HG02642 (cell line): ENCODE results near the gene TMCC2.

ENCODE experiments used
- ATAC-seq: cut with Tn5 transposase; IDR thresholded peaks from one replicate; pipeline ENCODE4 v1.9.1; 2021; ENCODE audit warnings: mild to moderate bottlenecking; ENCODE audit not compliant: unreplicated experiment, poor library complexity

TMCC2 gene

DNA sequence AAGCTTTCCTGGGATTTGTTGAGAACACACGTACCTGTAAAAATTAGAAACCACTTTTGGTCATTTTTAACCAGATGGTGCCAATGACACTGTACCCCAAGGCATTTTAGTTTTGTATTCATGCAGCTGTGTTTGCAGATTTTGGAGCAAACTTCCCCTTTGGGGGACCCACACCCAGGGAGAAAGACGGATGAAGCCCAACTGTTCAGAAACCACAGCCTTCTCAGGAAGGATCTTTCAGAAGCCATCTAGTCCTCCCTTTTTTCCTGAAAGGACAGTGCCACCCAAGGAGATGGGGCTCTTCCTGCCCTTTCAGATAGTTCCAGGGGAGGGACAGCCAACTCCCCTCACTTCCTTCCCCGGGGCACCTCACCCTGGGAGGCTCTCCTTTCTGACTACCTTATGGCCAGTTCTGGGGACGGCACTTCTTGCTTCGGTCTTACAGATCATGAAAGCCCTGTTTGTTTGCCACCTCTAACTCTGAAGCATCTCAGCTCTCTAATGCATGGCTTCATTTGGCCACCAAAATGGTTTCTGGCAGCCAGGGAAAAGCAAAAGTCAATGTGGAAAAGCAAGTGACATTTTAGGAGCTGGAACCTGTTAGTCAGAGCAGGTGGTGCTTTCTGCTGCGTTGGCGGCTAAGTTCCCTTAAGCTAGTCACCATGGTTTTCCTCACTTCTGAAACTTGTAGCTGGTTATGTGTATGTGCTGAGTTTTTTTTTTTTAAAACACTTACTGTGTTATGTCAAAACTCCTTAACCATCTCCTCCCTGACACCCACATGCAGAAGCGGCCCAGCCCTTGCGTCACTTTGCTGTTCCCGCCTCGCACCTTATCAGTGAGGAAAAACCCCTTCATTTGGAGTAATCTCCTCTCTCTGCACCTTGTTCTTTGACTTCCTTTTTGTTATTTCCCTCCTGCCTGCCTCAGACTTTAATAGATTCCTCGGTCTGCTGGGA, 10.1 kb downstream of the TMCC2 start:
- no peak for ATAC-seq

DNA sequence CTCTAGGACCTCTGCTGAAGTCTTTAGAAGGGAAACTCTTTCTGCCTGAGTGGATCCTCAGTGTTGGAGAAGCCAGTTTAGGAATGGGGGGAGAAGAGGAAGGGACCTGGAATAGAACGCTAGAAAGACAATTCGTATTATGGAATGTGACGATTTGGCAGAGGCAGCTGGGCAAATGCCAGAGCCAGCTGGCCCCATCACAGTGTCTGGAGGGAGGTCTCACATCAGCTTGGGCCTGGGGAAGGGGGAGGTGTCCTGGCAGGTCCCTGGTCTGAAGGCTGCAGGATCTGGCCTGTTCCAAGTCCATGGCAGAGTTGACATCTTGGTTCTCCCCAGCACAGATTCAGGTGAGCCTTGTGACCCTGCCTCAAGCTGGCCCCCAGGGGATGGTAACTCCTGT, 11.3 kb downstream of the TMCC2 start:
- no peak for ATAC-seq

DNA sequence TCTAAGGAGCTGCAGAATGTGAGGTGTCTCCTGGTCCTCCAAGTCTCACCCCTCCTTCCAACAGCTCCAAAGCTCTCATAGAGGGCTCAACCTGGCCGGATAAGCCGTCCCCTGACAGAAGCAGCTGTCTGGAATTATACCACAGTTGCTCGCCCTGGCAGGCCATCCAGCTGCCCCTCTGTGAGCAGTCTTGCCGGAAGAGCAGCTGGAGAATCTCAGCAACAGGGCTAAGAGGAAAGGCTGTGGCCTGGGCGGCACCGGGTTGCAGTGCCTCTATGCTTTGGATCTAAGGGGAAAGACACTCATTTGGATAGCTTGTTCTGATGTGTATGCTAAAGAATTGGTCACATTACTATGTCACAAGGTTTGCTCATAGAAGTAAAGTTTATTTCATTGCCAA, 12.4 kb downstream of the TMCC2 start:
- no peak for ATAC-seq

DNA sequence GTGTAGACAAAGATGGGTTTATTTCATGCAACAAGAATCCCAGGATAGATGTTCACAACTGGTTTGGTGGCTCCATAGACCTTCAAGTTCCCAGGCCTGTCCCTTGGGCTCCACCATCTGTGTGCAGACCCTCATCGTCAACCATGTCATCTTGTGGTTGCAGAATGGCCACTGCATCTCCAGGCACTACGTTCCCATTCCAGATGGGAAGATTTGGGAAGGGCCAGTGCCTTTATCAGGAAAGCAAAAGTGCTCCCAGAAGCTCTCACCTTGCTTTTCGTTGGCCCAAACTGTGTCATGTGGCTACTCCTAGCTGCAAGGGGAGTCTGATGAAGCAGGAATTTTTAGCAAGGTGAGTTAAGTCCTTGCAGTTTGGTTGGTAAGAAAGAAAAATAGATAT, 12.8 kb downstream of the TMCC2 start:
- ATAC-seq: no peak

DNA sequence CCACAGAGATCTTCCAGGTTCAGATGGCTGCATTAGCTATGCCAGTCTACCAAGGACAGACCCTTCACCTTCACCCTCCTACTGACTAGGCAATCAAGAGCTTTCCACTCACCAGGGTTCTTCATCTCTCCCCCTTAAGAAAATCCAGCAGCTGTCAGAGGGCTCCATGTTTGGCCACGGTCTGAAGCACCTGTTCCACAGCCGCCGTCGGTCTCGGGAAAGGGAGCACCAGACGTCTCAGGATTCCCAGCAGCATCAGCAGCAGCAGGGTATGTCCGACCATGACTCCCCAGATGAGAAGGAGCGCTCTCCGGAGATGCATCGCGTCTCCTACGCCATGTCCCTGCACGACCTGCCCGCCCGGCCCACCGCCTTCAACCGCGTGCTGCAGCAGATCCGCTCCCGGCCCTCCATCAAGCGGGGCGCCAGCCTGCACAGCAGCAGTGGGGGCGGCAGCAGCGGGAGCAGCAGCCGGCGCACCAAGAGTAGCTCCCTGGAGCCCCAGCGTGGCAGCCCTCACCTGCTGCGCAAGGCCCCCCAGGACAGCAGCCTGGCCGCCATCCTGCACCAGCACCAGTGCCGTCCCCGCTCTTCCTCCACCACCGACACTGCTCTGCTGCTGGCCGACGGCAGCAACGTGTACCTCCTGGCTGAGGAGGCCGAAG, 13.8 kb downstream of the TMCC2 start:
- no peak for ATAC-seq

DNA sequence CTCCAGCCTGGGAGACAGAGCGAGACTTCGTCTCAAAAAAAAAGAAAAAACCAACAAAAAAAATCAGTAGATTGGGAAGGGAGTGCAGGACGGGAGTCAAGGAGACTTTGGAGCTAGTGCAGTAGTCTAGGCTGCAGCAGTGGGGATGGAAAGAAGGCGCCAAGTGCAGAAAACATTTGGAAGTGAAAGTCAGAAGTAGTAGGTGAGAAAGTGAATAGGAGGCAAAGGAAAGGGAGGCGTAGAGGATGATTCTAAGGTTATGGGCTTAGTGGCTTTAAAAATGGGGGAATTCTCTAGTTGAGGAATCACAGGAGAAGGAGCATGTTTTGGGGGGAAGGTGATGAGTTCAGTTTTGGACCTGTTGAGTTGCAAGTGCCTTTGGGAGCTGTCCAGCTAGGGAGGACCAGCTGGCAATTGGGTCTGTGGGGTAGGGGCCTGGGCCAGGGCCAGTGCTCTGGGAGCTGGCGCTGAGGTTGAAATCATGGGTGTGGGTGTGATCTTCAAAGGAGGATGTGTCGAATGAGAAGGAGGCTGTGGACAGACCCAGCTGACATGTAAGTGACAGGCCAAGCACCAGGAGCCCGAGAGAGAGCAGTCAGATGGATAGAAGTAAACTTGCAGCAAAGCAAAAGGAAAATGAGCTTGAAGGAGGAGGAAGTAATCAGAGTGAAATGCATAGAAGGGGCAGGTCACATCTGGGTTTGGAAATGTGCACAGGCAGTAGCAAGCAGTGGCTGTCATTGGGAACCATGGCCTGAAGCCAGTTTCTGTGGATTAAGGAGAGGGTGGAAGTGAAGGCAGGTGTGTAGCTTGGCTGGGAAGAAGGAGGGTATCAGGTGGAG, 15.8 kb downstream of the TMCC2 start:
- no peak for ATAC-seq

DNA sequence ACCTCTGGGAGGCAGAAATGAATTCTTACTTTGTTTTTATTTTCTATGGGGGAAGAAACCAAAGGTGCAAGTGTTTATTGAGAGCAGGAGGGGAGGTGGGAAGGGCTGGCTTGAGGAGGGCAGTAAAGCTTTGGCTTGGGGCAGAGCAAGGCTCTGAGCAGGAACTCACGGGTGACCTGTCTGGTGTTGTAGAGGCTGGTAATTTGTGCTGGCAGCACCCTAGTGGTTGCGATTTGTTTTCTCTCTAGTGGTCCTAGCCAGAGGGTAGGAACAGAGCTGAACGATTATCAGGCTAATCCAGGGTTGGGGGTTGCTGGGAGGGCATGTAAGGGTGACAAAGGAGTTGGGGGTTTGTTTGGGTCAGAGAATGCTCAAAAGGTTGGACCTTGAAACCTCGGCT, 16.6 kb downstream of the TMCC2 start:
- ATAC-seq: no peak

DNA sequence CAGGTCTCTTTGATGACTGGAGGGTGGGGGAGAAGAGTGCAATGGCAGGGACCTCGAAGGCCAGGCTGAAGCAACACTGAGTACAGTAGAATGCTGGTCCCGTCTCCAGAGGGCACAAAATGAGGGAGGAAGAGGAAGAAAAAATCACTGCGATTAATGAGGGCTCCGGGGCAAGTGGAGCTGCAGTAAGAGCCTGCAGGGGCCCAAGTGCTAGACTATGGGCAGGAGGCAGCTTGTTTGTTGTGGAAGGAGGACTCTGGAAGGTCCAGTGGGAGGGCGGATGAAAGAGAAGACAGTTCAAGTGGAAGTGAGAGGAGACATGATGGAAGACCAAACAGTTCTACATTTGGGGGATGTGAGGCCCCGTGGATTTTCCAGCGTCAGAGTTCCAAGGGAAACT, 17.4 kb downstream of the TMCC2 start:
- no peak for ATAC-seq

DNA sequence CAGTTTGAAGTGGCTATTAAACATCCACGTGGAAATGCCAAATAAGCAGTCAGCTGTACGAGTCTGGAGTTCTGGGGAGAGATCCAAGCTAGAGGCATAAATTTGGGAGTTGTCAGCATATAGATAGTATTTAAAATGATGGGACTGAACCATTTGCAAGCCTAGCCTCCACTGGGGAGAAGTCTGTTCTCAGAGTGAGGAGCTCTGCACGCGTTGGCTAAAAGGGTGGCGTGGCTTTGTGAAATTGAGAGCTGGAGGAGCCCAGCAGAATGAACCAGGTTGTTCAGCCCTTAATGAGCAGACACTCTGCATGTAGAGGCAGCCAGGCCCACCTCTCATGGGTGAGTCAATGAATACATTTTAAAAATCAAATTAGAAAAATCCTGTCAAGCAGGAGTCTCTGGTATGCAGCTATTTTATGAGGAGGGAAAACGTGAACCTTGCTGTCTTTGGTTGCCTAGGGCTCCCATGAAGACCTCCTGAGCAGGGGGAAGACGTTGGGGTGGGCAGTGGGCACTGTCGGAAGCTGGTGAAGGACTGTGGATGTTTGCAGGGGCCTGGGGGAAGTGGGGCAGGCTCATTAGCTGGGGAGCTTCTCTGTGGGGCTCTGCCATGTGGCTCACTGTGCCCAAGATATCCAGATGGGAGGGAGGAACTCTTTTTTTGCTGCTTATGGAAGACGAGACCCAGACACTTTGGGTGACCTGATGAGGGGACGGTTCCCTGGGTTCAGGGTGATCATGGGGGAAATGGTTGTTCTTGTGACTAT, 18.8 kb downstream of the TMCC2 start:
- ATAC-seq: no peak

DNA sequence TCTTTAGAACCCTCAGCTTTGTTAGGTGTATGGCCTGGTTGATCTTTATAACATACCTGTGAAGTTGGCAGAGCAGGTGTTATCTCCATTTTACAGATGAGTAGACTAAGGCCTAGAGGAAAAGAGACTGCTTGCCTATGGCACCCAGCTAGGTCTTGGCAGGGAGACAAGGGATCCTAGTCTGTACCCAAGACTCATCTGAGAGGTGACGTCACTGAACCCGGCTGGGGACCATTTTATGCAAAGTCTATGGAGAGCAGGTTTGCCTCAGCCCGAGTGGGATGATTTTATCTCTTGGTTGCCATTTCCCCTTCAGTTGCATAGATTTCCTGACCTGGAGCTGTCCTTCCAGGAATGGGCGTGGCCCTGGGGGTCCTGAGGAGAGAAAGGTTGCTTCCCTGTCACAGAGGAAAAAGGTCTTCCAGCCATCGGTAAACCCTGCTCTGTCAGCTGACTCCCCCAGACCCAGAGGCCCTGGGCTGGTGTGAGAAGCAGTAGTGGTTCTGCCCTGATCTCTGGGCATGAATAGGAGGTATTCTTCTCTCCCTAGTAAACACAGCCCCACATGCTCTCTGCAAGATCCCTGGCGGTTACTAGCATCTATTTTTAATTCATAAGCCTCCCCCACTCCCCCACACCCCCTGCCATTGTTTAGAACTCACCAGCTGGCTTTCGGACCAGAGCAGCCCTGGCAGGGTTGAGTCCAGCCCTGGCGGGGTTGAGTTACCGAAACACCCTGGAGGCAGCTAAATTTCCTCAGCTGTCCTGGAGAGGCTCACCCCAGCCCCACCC, 19.6 kb downstream of the TMCC2 start:
- no peak for ATAC-seq

DNA sequence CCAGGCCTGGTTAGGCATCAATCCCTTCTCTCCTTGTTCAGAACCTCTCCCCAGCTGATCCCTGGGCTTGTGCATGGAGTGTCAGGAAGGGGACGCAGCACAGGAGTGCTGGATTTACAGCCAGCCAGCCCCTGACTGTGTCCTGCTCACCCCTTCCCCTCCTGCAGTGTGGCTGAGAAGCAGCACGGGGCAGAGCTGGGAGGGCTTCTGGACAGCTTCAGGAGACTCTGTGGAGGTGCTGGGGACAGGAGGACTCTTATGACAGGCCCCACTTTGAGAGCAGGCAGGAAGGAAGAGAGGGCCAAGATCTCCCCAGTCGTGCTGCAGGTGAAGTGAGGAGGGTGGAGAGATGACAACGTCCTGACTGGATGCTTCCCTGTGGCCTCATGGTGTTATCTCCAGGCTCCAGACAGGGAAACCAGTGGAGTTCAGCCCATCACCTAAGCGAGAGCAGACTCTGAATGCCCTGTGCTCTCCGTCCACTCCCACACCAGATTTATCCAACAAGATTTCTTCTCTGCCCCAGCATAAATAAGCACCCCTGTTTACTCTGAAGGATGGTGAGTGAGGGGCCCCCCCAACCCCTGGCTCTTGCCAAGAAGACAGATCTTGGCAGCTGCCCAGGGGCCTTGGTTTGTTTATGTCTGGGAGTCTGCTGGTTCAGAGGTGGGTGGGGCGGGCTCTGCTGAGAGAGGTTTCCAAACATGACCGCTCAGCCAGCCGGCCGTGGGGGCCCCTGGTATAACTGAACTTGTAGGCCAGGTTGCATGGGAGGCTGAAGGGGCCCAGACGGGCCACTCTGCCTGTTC, 21.3 kb downstream of the TMCC2 start:
- ATAC-seq: no peak

DNA sequence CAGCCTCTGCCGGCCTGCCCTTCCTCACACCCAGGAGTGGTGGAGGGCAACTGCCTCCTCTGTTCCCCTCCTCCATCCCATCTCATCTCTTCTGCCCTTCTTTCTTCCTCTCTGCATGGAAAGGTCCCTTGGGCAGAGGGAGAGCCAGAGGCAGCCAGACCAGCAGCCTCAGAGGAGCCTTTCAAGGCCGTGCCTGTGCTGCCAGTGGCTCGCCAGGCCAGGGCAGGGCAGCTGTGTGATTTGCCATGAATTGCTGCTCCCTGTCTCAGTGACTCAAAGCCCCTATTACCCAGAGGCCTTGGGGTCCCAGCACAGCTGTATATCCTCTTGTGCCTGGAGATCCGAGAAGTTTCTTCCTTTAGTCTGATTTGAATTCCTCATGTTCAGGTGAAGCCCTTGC, 21.9 kb downstream of the TMCC2 start:
- no peak for ATAC-seq

DNA sequence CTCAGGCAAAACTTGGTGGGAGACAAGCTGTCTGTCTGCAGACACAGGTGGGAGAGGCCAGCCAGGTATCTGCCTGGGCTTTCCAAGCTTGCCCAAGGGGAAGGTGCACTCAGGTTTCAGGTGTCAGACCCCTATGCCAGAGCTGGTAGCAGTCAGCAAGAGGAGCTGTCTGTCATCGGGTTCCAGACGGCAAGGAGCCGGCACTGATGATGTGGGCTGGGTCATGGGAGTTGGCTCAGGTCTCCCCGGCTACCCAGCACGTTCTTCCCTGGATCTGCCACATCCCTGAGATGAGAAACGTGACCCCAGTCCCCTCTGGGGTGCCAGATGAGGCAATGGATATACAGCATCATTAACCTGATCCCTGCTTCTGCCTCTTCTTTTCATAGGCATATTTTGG, 23.0 kb downstream of the TMCC2 start:
- ATAC-seq: no peak

DNA sequence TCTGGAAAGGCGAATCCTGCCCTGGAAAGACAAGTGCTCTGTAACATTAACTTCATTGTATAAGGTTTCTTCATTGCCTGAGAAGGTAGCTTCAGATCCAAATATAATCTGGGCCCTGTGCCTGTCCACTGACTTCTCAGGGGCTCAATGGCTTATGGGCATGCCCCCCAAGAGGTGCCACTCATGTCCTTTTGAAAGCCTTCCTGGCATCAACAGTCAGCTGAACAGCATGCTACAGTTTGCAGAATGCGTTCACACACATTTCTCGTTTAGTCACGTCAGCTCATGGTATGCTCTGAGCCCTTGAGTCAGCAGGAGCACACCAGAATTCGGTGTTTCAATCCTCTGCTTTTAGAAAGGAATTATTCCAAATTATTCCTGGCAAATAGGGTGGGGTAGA, 23.8 kb downstream of the TMCC2 start:
- no peak for ATAC-seq

DNA sequence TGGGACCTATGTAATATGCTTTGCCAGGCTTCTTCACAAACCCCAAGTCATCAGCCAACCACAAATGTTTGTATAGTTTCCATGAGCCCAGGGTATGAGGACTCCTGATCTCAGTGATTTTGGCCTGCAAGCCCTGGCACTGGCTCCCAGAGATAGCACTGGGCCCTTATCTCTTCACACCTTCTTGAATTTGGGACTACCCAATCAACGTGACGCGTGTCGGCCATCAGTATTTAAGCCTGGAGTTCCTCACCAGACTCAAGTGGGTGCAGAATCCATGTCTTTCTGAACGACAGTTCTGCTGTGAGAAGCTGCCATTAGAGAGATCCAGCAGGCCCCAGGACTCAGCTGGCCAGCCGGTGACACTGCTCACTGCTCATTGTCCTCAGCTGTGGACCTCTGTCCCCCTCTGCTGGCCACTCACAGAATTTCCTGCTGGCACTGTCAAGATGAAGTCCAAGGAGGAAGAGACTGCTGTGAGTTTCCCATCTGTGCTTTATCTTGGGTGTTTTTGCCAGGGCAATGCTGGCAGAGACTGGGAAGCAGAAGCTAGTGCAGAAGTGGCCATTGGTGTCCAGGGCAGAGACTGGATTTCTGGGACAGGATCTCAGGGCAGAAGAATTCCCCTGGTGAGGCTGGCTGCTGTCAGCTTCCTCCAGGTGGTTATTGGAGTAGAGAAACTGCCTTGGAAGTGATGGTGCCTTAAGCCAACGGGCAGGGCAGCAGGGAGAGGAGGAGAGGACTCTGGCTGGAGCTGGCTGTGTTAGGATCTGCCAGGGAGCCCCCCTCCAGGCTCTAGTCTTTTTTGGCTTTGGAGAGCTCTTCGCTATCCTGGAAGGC, 28.4 kb downstream of the TMCC2 start:
- peak; percentile 68 for ATAC-seq

DNA sequence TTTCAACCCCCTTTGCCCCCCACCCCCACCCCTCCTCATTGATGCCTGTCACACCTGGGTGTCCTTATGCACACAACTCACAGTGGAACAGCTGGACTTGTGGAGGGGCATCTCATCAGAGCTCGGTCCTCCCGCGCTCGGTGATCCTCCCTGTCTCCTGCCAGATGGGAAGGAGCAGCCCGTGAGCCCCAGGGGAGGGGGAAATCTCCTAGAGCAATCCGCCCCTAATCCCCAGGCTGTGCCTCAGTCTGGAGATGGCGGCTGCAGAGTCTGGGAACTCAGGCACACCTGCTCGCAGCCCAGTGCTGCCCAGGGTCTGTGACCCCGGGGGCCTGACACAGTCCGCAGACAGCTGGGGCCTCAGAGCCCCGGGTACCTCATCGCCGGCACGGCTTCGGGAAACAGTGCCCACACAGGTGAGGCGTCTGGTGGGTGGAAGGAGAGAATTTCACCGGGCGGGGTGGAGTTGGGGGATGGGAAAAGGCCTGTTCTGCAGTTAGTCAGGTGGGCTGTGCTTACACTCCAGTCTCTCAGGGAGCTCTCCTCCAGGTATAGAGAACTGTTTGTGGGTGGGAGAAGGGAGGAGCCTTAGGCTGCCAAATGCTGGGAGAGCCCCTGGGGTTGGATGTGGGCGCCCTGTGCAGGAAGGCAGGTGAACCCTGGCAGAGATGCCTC, 29.3 kb downstream of the TMCC2 start:
- ATAC-seq: no peak

DNA sequence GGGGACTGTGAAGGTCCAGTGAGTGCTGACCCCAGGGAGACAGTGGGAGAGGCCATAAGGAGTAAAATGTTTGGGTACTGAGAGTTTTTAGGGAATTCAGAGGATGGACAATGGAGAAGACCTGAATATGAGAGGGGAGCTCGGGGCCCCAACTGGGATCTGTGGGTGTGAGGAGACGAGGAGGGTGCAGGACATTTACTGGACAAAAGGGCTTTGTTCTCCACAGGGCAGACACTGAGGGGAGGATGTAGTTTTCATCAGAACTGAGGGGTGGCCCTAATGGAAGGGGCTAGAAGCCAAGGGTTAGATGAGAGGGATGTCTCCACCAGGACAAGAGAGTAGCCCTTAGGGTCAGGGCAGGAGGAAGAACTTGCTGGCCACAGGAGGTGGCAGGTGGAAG, 30.0 kb downstream of the TMCC2 start:
- ATAC-seq: no peak
